CD1c-positive myeloid dendritic cell (primary cell): ENCODE results near the gene CLDN4.
A peak's percentile ranks its signal among the peaks of the same experiment; 100 is the strongest.

Experiments used
- DNase-seq: peaks from one replicate; pipeline ENCODE4 v3.0.0-alpha.2; 2016; ENCODE audit errors: extremely low spot score

CLDN4 gene

DNA sequence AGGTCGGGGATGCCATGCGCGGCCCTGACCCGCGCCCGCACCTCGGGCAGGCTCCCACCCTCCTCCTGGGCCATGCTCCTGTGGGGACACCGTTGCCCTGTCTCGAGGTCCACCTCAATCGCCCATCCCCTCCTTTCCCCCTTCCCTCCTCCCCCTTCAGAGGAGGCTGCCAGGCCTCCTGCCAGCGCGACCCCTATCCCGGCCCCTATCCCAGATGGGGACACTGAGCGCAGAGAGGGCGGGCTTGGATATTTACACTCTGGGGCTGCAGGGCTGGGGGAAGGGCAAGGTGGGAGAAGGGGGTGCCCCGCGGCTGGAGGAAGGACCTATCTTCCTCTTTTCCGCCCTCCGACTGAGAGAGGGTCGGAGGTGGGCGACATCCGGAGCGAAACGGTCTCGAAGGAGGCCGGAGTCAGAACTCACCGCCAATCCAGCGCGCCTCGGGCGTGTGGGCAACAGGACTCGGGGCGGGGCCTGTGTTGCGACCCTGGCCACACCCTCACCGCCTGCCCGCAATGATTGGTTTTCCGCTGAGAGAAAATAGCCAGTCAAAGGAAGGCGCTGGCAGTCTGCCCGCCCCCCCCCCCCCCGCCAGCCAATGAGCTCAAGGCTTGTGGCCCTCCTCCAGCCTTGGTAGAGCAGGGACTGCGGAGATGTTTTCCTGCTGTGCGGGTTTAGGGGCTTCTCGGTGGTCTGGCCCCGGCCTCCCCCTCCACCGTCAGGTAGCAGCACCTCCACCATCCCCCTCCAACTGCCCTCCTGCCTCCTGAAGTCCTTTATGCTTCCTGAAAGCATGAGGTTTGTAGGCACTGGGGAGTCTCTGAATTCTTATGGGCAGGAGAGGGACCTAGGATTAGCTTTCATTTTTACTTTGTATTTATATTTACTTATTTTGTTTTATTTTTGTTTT, 11.5 kb downstream of the CLDN4 start, which contains the start of gene METTL27:
Gene METTL27 (minus strand): TSS at position 450 of the 910 bp plus-strand sequence. CDS start 376 bp downstream, at position 74.
- peak; percentile 96 for DNase-seq

DNA sequence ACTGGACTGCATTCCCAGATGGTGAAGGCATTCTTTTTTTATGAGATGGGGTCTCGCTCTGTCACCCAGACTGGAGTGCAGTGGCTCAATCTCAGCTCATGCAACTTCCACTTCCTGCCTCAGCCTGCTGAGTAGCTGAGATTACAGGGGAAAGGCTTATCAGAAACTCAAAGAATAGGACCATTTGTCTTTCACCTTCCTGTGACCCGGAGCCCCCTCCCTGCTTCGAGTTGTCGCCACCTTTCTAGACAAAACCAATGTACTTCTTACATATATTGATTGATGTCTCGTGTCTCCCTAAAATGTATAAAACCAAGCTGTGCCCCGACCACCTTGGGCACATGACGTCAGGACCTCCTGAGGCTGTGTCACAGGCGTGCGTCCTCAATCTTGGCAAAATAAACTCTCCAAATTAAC, 13.3 kb downstream of the CLDN4 start:
- DNase-seq, result no peak

DNA sequence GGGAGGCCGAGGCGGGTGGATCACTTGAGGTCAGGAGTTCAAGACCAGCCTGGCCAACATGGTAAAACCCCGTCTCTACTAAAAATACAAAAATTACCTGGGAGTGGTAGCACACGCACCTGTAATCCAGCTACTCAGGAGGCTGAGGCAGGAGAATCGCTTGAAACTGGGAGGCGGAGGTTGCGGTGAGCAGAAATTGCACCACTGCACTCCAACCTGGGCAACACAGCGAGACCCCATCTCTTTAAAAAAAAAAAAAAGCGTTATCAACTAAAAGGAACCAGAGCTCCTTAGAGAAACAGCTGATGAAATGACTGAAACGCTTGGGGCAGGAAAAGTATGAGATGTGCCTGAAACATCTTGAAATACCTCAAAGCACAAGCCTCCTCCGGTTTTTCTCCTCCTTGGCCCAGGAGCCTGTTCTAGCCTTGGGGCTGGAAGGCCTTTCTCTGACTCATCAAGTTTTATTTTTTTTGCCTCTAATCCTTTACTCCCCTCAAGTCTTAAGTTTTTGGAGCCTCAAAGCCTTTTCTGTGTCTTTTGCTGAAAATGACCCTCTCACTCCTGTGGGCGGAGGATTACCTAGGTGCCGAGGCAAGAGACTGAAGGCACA, 14.2 kb downstream of the CLDN4 start:
- DNase-seq, result no peak

DNA sequence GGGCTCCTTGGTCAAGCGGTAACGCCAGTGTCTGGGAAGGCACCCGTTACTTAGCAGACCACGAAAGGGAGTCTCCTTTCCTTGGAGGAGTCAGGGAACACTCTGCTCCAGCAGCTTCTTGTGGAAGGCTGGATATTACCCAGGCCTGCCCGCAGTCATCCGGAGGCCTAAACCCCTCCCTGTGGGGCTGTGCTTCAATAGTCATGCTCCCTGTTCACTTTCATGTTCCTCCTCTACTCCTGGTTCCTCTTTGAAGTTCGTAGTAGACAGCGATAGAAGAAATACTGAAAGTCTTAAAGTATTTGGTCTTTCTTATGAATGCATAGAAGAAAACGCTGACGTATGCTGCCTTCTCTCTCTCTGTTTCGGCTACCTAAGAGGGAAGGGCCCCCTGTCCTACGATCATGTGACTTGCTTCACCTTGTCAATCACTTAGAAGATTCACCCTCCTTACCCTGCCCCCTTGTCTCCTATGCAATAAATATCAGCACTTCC, 15.0 kb downstream of the CLDN4 start:
- peak; percentile 76 for DNase-seq

DNA sequence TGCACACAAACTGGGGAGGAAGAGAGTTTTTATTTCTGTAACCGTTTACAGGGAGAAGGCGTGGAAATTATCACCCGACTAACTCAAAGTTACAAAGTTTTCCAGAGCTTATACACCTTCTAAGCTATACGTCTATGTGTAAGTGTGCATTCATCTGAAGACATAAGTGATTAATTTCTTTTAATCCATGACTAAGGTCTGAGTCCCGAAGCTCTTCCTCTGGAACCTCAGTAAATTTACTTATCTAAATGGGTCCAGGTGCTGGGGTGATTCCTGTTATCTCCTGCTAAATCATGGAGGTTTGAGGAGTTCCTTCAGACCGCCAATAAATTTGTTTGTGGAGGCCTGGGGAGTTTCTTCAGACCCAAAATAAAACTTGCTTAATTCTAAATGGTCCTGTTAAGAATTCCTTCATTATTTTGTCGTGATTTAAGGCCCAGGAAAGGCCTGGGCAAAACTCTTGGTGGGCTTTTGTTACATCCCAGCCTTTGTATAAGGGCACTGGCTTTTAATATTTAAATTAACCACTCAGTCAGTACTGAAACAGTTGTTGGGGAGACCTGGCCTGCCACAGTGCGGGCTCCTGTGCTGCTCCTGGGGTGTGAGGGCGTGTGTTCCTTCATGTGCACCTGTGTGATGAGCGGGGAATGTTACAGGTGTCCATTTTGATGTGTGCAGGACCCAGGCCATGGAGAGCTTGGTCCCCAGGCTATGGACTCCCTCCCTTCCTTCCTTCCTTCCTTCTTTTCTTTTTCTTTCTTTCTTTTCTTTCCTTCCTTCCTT, 17.3 kb downstream of the CLDN4 start:
- no peak for DNase-seq

DNA sequence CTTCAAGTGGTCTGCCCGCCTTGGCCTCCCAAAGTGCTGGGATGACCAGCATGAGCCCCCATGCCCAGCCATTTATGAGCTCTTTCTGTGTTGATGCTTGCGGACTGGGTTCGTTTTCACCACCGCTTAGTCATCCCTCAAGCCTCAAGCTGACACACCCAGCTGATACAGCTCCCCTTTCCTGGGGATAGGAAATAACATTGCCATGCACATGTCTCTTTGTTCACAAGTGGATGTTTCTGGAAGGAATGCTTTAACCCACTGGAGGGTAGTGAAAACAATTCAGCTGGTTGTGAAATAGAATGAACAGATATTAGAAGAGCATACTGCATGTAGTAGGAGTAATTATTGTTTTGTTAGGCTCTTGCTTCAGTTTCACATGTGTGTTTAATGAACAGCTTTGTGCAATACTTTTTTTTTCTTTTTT, 20.0 kb downstream of the CLDN4 start:
- DNase-seq, result peak; percentile 48

DNA sequence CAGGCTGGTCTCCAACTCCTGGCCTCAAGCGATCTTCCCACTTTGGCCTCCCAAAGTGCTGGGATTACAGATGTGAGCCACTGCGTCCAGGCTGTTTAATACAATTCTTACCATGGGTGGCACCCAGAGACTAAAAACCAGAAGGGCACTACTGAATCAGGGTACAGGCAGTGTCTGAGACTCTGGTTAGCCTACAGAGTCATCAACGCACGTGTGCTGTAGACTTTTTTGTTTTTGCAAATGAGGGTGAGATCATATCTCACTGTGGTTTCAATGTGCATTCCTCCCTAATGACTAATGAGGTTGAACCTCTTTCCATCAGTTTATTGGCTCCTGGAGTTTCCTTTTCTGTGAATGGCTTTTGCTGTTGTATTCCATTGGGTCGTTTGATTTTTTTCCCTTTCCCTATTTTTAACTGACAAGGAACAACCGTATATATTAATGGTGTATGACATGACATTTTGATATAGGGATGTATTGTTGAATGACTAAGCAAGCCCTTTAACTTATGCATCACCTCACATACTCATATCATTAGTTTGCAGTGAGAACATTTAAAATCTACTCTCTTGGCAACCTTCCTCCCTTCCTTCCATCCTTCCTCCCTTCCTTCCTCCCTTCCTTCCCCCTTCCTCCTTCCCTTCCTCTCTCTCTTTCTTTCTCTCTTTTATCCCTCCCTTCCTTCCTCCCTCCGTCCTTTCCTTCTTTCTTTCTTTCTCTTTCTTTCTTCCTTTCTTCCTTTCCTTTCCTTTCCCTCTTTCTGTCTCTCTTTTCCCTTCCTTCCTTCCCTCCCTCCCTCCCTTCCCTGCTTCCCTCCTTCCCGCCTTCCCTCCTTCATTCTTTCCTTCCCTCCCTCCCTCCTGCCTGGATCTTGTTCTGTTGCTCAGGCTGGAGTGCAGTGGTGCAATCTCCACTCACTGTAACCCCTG, 20.9 kb downstream of the CLDN4 start:
- peak; percentile 67 for DNase-seq

DNA sequence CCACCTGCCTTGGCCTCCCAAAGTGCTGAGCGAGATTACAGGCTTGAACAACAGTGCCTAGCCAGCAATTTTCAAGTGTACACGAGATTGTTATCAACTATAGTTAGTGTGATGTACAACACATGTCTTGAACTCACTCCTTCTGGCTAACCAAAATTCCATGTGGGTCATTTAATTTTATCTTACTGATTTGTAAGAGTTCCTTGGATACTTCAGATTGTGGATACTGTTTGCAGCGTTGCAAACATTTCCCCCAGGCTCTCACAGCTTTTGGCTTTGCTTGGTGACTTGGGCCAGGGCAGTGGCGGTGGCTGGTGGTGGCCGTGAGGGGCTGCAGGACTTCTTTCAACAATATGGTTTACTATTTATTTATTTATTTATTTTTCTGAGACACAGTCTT, 21.7 kb downstream of the CLDN4 start:
- no peak for DNase-seq

DNA sequence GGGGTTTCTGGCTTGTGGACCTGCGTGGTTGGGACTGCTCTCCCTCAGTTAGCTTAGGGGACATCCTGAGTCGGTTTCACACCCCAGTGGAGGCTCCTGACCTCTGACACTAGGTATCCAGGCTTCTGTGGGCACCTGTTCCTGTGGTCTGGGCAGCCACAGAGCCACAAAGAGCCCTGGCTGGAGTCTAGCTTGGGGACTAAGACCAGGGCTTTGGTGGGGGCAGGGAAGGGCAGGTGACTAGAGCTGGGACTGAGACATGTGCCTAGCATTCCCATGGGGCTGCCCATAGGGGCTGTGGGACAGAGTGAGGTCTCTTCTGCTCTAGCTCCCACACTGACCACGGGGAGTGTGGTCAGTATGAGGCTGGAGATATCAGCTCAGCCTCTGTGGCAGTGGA, 26.1 kb downstream of the CLDN4 start:
- DNase-seq, result no peak

DNA sequence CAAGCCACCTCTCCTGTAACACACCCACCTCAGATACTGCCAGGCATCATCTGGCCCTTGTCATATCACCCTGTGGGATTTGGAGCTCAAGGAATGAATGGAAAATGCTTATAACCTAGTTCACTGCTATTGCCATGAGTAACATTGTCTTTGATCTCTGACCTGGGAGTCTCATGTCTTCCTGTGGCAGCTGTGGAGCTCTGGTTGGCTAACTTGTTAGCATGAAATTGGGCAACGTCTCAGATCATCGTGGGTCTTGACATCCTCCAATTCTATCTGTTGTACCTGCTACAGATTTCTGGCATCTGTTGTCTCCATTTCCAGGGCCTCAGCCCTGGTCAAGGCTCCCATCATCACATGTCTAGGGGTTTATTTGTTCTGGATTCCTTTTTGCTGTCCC, 28.0 kb downstream of the CLDN4 start:
- DNase-seq, result peak; percentile 3

DNA sequence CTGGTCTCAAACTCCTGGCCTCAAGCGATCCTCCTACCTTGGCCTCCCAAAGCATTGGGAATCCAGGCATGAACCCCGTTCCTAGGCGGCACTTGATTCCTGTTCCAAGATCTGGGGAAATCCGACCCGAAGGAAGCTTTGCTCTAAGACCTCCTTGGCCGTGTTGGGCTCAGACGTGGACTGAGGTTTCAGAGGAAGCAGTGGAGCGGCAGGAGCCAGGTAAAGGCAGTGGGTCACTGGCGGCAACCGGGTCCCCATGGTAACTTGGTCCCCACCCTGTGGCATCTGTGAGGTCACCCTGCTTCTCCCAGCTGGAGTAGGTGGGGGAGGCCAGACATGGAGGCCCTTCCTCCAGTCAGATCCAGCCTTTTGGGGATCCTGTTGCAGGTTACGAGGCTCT, 30.1 kb downstream of the CLDN4 start, which contains the start of gene TMEM270:
Gene TMEM270 (plus strand): TSS at position 301 of the 400 bp plus-strand sequence. CDS start 36 bp downstream, at position 337.
- no peak for DNase-seq

DNA sequence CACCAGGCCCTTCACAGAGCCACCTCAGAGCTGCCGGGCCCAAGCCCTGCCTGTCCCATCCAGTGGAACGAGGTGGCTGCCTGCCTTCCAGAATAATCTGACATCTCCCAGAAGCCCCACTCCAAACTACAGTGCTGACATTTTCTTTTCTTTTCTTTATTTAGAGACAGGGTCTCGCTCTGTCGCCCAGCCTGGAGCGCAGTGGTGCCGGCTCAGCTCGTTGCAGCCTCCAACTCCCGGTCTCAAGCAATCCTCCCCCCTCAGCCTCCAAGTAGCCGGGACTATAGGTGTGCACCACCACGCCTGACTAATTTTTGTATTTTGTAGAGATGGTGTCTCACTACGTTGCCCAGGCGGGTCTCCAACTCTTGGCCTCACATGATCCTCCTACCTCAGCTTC, 30.5 kb downstream of the CLDN4 start:
- no peak for DNase-seq

DNA sequence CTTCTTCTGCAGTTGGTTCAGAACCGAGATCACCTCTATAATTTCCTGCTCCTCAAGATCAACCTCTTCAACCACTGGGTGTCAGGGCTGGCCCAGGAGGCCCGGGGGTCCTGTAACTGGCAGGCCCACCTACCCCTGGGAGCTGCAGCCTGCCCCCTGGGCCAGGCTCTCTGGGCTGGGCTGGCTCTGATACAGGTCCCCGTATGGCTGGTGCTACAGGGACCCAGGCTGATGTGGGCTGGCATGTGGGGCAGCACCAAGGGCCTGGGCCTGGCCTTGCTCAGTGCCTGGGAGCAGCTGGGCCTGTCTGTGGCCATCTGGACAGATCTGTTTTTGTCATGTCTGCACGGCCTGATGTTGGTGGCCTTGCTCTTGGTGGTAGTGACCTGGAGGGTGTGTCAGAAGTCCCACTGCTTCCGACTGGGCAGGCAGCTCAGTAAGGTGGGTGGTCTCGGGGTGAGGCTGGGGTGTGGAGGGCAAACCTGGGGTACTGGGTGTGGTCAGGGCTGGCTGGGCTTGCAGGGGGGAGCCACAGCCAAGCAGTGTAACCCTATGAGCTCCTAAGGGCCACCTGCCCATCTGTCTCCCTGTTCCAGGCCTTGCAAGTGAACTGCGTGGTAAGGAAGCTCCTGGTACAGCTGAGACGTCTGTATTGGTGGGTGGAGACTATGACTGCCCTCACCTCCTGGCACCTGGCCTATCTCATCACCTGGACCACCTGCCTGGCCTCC, 34.4 kb downstream of the CLDN4 start:
- DNase-seq, result no peak

DNA sequence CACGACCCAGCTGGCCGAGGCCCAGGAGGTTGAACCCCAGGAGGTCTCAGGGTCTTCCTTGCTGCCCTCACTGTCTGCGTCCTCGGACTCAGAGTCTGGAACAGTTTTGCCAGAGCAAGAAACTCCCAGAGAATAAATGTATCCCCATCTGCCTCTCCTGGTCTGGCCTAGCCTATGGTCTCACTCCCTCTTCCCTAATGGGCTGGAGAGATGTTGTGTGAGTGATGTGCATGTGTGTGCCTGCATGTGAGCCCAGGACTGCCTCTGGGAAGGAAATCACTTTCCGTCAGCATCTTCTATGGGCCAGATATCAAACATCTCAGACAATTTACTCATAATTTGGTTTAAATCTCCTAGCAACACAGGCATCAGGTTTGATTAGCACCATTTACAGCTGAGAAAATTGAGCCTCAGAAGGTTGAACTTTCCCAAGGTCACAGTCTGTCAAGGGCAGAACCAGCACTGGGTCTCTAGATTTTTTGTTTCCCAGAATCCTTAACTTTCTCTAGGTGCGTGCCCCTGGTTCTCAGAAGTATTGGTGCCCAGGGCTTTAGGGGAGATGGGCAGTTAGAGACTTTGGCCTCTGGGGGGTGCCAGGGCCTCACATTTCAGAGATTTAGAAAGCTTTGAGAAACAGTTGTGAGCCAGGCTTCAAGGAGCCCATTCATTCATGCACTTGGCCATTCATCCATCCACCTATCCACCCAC, 35.1 kb downstream of the CLDN4 start:
- DNase-seq, result peak; percentile 74

DNA sequence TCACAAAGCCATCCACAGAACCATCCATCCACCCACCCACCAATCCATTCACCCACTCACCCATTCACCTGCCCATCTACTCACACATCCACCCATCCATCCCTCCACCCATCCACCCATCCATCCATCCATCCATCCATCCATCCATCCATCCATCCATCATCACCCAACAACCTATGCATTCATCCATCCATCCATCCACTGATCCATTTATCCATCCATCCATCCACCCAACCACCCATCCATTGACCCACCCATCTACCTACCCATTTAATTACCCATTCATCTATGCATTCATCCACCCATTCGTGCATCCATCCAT, 35.6 kb downstream of the CLDN4 start:
- no peak for DNase-seq

DNA sequence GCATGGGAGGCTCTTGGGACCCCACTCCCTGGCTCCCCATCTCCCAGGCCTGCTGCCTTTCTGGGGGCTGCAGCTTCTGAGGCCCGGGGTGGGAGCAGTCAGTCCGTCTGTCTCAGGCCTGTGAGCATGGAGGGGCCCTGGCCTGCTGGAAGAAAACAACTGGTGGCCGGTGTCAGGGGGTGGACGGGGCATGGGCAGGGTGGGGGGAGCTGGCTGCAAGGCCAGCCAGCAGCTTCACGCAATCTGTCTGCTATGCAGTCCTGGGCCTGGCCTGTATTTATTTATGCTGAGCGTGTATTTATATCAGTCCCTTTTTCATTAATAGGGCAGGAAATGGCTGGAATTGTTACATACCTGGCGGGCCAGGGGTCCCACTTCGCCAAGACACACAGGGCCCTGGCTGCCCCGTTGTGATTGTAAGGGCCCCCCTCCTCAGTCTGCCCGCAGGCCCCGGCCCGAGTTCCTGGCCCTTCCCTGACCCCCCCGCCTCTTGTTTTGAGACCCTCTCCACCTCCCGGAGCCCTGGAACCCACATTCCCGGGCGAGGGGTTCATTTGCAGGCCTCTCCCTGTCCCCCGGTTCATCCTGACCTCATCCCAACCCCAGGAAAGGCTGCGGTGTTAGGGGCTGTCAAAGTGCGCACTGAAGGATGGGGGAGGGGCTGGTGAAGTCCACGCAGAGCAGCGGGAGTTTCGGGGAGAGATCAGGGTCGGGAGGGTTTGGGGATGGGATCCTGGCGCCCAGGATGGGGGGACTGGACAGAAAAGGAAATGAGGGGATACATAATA, 38.4 kb downstream of the CLDN4 start:
- no peak for DNase-seq

DNA sequence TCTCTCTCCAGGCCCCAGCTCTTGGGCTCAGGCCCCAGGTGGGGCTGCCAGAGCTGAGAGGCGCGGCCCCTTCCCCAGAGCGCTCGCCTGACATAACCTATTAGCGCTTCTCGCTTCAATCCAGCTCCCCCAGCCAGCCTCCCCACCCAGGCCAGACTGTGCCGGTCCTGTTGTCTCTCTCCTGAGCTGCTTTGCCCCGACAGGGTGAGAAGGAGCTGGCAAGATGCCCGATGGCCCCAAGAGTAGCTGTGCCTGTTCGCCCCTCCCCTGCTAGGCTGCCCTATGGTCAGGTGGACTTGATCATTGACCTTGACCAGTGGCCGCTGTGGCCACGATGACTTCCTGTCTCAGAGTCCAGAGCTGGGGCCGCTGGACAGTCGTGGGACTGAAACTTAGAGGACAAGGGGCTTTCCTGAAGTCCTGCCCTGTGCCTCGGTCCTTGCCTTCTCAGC, 39.3 kb downstream of the CLDN4 start:
- DNase-seq, result no peak

DNA sequence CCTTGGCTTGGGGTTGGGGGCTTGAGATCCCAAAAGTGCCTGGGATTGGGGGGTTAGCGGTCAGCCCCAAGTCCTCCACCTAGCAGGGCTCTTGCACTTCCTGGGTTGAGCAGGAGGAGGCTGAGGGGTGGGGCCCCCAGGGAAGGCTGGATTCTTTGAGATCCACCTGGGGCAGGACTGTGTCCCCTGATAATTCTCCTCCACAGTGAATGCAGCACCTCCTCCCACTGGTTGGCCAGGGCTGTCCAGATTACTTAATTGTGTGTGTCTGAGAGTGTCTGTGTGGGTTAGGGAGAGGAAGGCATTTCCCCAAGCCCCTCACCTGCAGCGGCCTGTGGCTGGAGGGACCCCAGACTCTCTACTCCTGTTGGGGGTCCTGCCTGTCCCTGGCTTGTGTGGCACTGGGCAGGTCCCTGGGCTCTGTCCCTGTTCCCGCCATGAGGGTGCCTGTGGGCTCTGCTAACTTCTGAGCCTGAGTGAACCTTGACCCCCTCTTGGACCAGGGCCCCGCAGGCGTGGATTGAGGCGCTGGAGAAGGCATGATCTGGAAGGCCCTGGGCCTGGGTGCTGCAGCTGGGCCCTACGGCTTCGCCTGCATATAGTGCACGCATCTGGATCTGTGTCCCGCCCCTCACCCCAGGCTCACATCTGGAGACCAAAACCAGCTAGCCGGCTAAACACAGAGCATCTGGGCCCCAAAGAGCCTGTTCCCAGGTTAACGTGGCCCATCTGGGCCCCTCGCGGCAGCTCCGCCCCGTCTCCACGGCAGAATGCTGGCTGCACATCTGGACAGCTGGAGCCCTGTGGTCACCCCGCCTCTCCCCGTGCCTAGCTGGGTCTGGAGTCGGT, 40.6 kb downstream of the CLDN4 start:
- no peak for DNase-seq
